Heart left ventricle (tissue), 13 donors: ENCODE data around the gene EFCAB12.

Experiments
- CTCF ChIP-seq, 12 donors: fragments of 200-600 bp; sonication (generic) in 4 of 12; IDR thresholded peaks; one replicate each; pipeline versions ENCODE4 v1.5.0 to v1.8.0; 2018 to 2022; ENCODE audit warnings: antibody characterized with exemption in 12 of 12, mild to moderate bottlenecking in 5 of 12
- POLR2A ChIP-seq, 2 donors: fragments of 450-650 bp; IDR thresholded peaks; one replicate each; pipeline ENCODE4 v1.6.1; 2017; ENCODE audit warnings: antibody characterized with exemption in 2 of 2, mild to moderate bottlenecking in 2 of 2, moderate library complexity in 2 of 2
- donor health status: ischemic (EF 13 %, LVEDD 7.1; RV severe dilation, severe dysfunction).
- donor health status: DM: no; HTN: yes; CAD: no.
- donor health status: DM: no; HTN: no; CAD: no.
- donor health status: ischemic (EF 25% LVEDD 6.9; RV normal size, moderate dysfunction).
- donor health status: ischemic (EF 25% LVEDD 5.7; RV mildly dilated, moderate dysfunction).
- donor health status: ischemic (EF 35%, LVEDD 5.7; RV mildly dilated, moderate dysfunction).
- donor health status: nonischemic (EF 11% LVEDD 7.7; RV severe dilation, severe dysfunction).
- donor health status: DM: yes; HTN: yes; CAD: no.
- donor health status: PGD.
- donor health status: ischemic (EF 29% LVEDD 5.4; RV normal size, mild dysfunction).
- donor health status: nonischemic (EF 23%, LVEDD 6.1; RV moderate dilation, normal function).

- TF ChIP-seq CTCF (IDR thresholded peaks at IDR 0.05) (no peak), POLR2A (IDR thresholded peaks at IDR 0.05) (no peak)
These were observed 24.3 kb downstream of the EFCAB12 start for GRCh38 chr3:129404130-129404529.
